GM19023 (cell line): Measurements from ENCODE around the gene NPHP1.
"Not testable (repeated sequence)": the region's sequence is repeated elsewhere in the genome, so short reads cannot be mapped to it uniquely, and the experiment has no call there.

Experiments
- ATAC-seq: cut with Tn5 transposase; IDR thresholded peaks from one replicate; pipeline ENCODE4 v1.9.1; 2021; ENCODE audit warnings: mild to moderate bottlenecking, moderate library complexity; ENCODE audit not compliant: unreplicated experiment

The NPHP1 gene

GRCh38 chr2:110198016-110198415 is 6.8 kb downstream of the NPHP1 start:
- no peak for ATAC-seq

GRCh38 chr2:110197452-110197851 is 7.4 kb downstream of the NPHP1 start:
- no peak for ATAC-seq

DNA sequence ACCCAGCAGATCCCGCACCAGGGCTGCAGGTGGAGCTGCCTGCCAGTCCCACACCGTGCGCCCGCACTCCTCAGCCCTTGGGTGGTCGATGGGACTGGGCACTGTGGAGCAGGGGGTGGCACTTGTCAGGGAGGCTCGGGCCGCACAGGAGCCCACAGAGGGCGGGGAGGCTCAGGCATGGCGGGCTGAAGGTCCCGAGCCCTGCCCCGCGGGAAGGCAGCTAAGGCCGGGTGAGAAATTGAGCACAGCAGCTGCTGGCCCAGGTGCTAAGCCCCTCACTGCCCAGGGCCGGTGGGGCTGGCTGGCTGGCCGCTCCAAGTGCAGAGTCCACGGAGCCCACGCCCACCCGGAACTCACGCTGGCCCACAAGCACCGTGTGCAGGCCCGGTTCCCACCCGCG is 14.6 kb downstream of the NPHP1 start:
- not testable (repeated sequence) for ATAC-seq

DNA sequence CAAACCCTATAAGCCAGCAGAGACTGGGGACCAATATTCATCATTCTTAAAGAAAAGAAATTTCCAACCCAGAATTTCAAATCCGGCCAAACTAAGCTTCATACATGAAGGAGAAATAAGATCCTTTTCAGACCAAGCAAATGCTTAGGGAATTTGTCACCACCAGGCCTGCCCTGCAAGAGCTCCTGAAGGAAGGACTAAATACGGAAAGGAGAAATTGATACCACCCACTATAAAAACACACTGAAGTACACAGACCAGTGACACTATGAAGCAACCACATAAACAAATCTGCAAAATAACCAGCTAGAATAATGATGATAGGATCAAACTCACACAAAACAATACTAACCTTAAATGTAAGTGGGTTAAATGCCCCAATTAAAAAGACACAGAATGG is 22.4 kb downstream of the NPHP1 start:
- ATAC-seq: no peak

DNA sequence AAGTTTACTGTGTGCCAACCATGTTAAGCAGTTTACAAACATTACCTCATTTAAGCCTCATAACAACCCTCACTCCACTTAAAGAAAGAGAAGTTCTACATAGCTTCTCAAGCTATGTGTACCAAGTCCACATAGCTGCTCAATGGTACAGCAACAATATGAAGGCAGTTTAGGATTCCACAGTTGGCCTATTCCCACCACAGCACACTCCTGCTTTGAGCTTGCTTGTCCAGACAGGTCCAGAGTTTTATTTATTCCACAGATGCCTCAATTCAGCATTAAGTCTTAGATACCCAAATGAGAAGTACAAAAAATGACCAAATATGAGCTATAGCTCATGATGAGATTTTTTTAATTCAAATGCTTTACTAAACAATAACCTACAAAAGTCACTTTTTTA is 24.8 kb downstream of the NPHP1 start:
- ATAC-seq: no peak

DNA sequence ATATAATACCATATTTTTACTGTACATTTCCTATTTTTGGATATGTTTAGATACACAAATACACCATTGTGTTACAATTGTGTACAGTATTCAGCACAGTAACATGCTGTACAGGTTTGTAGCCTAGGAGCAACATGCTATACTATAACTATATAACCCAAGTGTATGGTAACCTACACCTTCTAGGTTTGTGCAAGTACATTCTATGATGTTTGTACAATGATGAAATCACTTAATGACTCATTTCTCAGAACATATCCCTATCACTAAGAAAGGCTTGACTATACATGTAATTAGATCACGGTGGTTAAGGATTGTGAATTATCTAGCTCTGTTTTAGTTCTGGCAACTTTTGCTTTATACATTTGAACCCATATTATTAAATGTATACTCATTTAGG is 31.3 kb downstream of the NPHP1 start:
- ATAC-seq: no peak

DNA sequence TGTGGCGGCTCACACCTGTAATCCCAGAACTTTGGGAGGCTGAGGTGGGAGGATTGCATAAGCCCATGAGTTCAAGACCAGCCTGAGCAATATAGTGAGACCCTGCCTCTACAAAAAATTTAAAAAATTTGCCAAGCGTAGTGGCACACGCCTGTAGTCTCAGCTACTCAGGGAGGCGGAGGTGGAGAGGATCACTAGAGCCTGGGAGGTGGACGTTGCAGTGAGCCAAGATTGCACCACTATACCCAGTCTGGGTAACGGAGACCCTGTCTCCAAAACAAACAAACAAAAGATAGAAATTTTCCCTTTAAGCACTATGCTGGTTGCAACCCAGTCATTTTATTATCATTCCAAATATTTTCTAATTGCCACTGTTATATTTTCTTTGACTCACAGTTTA is 32.3 kb downstream of the NPHP1 start:
- ATAC-seq: no peak

- no peak for ATAC-seq
Observed at GRCh38 chr2:110170102-110170501, 34.7 kb downstream of the NPHP1 start.

DNA sequence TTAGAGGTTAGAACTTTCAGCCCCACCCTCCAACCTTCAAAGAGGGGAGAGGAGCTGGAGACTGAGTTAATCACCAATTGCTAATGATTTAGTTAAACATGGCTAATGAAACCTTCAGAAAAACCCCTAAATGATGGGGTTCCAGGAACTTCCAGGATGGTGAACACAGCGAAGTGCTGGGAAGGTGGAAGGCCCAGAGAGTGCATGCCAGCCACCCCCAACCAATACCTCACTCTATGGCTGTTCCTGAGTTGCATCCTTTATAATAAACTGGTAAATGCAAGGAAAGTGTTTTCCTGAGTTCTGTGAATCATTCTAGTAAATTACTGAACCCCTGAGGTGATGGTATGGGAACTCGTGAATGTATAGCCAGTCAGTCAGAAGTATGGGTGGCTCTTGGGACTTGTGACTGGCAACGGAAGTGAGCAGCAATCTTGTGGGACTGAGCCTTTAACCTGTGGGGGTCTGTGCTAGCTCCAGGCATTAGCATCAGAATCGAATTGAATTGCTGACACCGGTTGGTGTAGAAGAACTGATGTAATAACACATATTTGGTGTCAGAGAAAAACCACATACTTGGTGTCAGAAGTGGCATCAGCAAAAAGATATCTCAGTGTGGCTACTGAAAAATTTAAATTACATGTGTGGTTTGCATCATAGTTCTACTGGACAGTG is 37.4 kb downstream of the NPHP1 start:
- no peak for ATAC-seq

DNA sequence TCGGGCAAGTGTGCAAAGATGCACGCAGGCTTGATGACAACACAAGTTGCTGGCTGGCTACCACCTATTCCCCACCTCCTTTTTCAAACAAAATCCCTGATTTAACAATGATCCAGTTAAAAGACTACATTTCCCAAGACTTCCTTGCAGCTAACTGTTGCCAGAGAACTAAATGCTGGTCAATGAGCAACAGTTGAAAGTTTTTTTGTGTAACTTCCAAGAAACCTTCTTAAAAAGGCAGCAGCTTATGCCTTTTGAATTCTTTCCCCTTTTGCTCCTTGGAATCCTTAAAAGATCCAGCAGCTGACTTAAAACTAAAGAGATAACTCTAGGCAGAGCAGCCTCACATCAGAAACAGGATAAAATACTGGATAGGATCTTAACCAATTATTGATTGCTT is 38.5 kb downstream of the NPHP1 start:
- ATAC-seq: no peak

GRCh38 chr2:110157153-110157793 is 47.5 kb downstream of the NPHP1 start:
- ATAC-seq: no peak

DNA sequence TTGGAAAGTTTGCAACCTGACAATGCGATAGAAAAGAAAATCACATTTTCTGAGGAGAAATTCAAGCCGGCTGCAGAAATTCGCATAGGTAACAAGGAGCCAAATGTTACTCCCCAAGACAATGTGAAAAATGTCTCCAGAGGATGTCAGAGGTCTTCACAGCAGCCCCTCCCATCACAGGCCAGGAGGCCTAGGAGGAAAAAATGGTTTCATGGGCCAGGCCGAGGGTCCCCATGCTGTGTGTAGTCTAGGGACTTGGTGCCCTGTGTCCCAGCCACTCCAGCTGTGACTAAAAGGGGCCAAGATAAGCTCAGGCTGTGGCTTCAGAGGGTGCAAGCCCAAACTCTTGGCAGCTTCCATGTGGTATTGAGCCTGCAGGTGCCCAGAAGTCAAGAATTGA is 50.0 kb downstream of the NPHP1 start:
- ATAC-seq: not testable (repeated sequence)

- ATAC-seq: not testable (repeated sequence)
Observed at GRCh38 chr2:110154188-110154587, 50.6 kb downstream of the NPHP1 start.

DNA sequence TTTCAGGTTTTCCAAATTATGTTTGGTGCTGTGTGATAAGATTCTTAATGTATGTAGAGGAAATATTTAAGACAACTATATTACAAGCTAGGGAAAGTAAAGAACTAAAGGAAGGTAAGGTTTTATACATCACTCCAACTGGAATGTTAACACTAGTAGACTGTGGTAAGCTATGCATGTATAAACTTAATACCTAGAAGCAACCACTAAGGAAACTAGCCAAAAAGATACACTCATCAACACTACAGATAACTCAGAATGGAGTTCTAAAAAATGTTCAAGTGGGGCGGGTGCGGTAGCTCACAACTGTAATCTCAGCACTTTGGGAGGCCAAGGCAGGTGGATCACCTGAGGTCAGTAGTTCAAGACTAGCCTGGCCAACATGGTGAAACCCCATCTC is 51.4 kb downstream of the NPHP1 start:
- ATAC-seq: no peak

GRCh38 chr2:110152943-110153342 is 51.9 kb downstream of the NPHP1 start:
- ATAC-seq: no peak

DNA sequence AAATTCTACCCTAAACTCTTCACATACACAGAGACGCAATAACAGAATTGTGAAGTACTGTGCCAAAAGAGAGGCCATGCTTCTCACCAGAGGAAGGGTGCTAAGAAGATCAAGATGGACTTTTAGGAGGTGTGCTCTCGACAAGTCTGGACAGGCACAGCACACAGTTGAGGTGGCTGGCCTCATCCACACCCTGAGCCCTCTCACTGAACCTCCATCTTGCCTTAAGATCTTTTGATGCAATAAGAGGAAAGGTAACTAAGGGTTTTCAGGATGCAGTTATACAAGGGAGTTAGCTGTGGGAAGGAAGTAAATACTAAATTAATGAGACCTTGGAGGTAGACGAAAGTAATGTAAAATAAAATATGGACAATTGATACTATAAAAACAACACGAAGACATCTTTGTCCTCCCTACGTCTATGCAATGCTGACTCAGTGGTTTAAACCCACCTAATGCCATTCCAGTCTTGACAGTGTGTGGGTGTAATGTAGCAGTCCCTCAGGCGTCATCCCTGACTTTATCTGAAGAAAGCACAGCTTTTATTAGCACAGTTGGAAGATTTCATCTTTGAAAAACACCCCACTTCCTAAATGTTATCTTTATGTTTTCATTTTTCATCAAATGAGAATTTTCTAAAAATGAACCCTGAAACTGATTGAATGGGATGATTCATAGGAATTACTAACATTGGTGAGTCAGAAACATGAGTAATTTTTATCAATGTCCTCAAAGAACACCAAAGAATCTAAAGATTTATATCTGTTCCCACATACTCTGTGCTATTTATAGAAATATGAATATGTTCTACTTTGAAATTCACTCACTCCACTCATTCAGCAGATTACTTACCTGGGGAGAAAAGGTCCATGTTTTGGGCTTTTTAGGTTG is 55.2 kb downstream of the NPHP1 start:
- no peak for ATAC-seq

DNA sequence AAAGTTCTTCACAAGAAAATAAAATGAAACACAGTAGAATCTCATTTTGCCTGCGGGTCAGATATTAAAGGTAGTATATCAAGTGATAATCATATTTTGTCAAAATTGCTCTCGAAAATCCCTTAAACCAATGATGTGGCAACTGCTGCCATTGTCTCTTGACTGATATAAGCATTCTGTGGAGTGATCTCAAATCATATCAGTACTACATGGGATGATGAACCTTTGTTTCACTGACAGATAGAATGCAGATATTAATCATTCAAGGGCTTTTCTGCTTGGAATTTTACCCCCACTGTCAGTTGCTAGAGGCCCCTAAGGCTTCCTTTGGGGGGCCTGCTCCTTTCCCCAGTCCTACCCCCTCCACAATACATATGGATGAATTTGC is 57.9 kb downstream of the NPHP1 start:
- ATAC-seq: no peak

GRCh38 chr2:110146183-110146944 is 58.4 kb downstream of the NPHP1 start:
- ATAC-seq: no peak

DNA sequence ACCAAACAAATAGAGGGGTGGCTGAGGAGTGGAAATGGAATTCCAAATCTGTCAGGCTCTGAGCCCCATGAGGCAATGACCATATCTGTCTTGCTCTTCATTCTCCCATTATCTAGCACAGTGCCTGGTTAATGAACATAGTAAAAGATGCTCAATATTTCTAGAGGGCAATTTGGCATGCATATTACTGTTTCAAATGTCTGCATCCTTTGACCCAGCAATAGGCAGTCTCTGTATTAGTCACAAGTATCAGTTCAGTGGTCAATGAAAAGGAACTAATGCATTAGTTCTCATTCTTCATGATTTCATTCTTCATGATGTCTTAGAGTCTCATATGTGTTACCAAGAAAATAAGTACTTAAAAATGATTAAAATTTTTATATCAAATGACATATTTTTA is 60.8 kb downstream of the NPHP1 start:
- ATAC-seq: no peak

- no peak for ATAC-seq
Observed at GRCh38 chr2:110140401-110140800, 64.4 kb downstream of the NPHP1 start.

- ATAC-seq: no peak
Observed at GRCh38 chr2:110134025-110134424, 70.8 kb downstream of the NPHP1 start.
